GM21825 (cell line): ENCODE data around the gene EVI2A.
"Not testable (repeated sequence)": the region's sequence is repeated elsewhere in the genome, so short reads cannot be mapped to it uniquely, and the experiment has no call there.

Experiments
- ATAC-seq: cut with Tn5 transposase; IDR thresholded peaks from one replicate; pipeline ENCODE4 v1.9.1; 2021; ENCODE audit warnings: mild to moderate bottlenecking, moderate library complexity; ENCODE audit not compliant: unreplicated experiment

Gene EVI2A

GRCh38 chr17:31321481-31321880 is at the start of gene EVI2A:
TSS of gene EVI2A (minus strand) at chr17:31321622. CDS start at chr17:31319013, 2,609 bp downstream.
- ATAC-seq: no peak

- no peak for ATAC-seq
These were observed 47.8 kb upstream of the EVI2A start for GRCh38 chr17:31369266-31369665.

DNA sequence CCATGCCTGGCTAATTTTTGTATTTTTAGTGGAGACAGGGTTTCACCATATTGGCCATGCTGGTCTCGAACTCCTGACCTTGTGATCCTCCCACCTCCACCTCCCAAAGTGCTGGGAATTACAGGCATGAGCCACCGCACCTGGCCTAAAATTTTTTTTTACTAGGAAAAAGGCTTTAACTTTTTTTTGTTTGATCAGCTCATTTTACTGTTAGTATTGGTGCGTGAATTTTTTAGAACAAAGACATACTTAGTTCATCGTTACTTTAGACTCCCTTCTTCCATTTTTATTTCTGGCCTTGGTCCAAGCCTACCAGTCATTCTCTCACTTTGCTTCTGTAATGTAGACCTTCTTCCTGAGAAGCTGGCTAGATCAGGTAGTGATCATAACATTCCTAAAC is 44.7 kb upstream of the EVI2A start:
- ATAC-seq: no peak

- no peak for ATAC-seq
These were observed 42.6 kb upstream of the EVI2A start for GRCh38 chr17:31364012-31364411.

- no peak for ATAC-seq
These were observed 36.5 kb upstream of the EVI2A start for GRCh38 chr17:31357839-31358394.

- ATAC-seq: no peak
These were observed 35.7 kb upstream of the EVI2A start for GRCh38 chr17:31357091-31357490.

DNA sequence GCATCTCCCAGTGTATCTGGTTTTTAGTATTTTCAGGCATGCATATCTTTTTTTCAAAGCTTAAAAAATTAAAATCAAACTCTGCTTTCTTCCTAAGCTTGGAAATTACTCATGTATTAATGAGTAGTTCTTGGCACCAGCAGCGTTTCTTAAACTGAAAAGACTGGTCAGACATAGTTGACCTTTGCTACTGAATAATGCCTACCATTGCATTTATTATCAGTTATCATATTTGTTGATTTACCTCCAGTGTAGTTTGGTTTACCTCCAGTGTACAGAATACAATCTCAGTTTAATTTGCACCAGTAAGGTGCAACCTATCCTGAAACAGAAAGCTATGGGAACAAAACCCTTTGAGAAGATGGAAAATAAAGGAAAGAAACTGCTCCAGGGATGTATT is 34.5 kb upstream of the EVI2A start:
- no peak for ATAC-seq

GRCh38 chr17:31349454-31349853 is 28.0 kb upstream of the EVI2A start:
- ATAC-seq: no peak

DNA sequence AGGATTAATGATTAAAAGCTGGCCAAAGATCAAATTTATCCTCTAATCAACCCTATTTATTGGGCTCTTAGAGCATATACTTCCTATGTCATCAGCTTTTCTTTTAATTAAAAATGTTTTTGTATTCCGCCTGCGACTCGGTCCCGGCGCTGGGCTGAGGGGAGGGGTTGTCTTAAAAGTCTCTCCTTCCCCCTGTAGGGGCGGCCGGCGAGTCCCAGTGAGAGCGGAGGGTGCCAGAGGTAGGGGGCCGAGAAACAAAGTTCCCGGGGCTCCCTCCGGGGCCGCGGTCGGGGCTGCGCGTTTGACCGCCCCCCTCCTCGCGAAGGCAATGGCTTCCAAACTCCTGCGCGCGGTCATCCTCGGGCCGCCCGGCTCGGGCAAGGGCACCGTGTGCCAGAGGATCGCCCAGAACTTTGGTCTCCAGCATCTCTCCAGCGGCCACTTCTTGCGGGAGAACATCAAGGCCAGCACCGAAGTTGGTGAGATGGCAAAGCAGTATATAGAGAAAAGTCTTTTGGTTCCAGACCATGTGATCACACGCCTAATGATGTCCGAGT is 23.8 kb upstream of the EVI2A start:
- not testable (repeated sequence) for ATAC-seq

DNA sequence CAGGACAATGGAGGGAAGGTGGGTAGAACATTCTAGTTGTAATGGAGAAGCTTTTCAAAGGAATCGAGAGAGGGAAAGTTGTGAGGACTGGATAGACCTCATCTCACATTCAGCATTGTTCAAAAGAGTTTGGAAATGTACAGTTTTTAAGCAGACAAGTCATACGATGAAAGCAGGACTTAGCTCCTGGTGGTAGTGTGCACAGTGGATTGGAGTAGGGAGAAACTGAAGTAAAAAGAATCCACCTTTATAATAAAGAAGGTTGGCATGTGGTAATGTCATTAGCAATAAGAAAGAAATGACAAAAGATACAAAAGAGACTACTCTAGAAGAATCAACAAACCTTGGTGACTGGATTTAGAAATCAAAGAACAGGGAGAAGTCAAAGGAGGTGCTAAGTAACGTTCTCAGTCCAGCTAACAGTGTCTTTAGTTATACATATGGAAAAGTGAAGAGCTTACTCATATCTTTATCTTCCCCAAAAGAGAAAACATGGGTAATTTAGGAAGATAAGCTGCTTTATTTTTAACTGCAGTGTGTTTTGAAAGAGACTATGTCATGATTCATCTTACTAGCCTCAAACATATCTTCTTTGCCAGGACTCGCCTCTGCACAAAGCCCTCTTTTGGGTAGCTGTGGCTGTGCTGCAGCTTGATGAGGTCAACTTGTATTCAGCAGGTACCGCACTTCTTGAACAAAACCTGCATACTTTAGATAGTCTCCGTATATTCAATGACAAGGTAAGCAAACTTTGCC is 18.7 kb upstream of the EVI2A start:
- ATAC-seq: no peak

- no peak for ATAC-seq
These were observed 7.8 kb upstream of the EVI2A start for GRCh38 chr17:31329221-31329620.

- ATAC-seq: no peak
These were observed 6.7 kb upstream of the EVI2A start for GRCh38 chr17:31328160-31328535.

GRCh38 chr17:31327534-31328159 is 6.2 kb upstream of the EVI2A start:
- ATAC-seq: no peak

GRCh38 chr17:31323551-31323950 is 2.1 kb upstream of the EVI2A start:
- no peak for ATAC-seq

DNA sequence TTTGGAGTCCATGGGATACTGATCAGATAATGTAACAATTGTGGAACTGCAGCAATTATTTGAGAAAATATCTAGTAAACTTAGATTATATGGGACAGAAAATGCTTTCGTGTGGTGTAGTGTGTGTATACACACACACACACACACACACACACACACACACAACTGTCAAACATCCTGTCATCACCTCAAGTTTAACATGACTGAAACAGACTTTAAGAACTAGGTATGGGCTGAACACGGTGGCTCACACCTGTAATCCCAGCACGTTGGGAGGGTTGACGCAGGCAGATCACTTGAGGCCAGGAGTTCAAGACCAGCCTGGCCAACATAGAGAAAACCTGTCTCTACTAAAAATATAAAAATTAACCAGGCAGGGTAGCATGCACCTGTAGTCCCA is 544 bp upstream of the EVI2A start:
- no peak for ATAC-seq

- ATAC-seq: no peak
These were observed 631 bp downstream of the EVI2A start for GRCh38 chr17:31320791-31321190.

GRCh38 chr17:31320241-31320640 is 1.2 kb downstream of the EVI2A start:
- ATAC-seq: no peak

GRCh38 chr17:31318851-31319661 is 2.4 kb downstream of the EVI2A start:
- ATAC-seq: no peak

GRCh38 chr17:31318298-31318801 is 3.1 kb downstream of the EVI2A start:
- ATAC-seq: peak; percentile 30

DNA sequence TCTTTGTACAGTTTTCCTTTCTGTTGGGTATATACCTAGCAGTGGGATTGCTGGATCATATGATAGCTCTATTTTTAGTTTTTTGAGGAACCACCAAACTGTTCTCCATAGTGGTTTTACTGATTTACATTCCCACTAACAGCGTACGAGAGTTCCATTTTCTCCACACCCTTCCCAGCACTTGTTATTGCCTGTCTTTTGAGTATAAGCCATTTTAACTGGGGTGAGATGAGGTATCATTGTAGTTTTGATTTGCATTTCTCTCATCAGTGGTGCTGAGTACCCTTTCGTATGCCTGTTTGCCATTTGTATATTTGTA is 6.7 kb downstream of the EVI2A start:
- ATAC-seq: no peak
